Measurements from ENCODE around the gene IL36RN. TPM values are rescaled to one million over a fixed set of nuclear protein-coding genes. Genes with fewer than 3 reads are reported as not detected.
A peak's percentile ranks its signal among the peaks of the same experiment; 100 is the strongest.

IL36RN gene
- total RNA-seq, 4 donors from 2014 or later, result not detected

DNA sequence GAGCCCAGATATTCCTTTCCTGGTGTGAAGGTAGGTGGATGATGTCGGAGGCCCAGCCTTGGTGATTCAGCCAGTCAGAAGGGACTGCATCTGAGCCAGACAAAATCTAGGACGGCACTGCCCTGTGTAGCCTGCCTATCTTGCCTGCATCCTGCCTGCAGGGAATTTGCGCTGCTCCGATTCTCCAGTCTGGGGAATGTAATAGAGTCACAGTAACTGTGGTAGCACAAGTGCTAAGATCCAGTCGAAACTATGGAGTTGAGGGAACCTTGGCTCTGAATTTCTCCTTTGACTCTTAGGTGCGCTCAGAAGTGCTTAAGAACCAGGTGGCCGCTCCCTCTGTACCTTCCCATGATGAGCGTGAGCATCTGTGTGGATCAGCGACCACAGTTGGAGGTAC is 22.2 kb upstream of the IL36RN start:
- Histone ChIP-seq H3K4me3 (no peak overlapping the region), H3K27me3 (no peaks in the 10 kb centered on the region), H3K4me1 (no peaks in the 10 kb centered on the region), H3K36me3 (no peaks in the 10 kb centered on the region), H3K9me3 (no peaks in the 10 kb centered on the region), H3K27ac (no peak overlapping the region)
- no peak for DNase-seq
- TF ChIP-seq, protein P1, sequence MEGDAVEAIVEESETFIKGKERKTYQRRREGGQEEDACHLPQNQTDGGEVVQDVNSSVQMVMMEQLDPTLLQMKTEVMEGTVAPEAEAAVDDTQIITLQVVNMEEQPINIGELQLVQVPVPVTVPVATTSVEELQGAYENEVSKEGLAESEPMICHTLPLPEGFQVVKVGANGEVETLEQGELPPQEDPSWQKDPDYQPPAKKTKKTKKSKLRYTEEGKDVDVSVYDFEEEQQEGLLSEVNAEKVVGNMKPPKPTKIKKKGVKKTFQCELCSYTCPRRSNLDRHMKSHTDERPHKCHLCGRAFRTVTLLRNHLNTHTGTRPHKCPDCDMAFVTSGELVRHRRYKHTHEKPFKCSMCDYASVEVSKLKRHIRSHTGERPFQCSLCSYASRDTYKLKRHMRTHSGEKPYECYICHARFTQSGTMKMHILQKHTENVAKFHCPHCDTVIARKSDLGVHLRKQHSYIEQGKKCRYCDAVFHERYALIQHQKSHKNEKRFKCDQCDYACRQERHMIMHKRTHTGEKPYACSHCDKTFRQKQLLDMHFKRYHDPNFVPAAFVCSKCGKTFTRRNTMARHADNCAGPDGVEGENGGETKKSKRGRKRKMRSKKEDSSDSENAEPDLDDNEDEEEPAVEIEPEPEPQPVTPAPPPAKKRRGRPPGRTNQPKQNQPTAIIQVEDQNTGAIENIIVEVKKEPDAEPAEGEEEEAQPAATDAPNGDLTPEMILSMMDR (IDR thresholded peaks at IDR 0.05), result no peak
- TF ChIP-seq POLR2A (IDR thresholded peaks at IDR 0.05), result no peak

DNA sequence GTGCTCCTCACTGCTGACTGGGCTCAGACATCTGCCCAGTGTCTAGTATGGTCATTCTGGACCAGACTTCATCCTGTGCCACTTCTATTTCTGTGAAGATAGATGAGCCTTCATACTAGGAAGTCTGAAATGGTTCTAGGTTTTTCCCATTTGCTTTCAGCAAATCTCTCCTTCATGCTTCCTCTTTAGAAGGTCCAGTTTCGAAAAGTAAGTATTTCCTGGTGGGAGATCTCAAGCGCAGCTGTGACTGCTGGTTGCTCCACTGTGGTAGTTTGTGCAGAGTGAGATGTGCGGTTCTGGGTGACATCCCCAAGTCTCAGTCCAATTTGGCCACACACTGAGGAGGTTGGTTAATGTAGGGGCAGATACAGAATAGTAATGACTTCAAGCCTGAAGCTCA is 20.7 kb upstream of the IL36RN start:
- Histone ChIP-seq H3K9me3 (no peaks in the 10 kb centered on the region), H3K4me1 (no peaks in the 10 kb centered on the region), H3K27ac (no peak overlapping the region), H3K36me3 (no peaks in the 10 kb centered on the region), H3K27me3 (no peaks in the 10 kb centered on the region), H3K4me3 (no peak overlapping the region)
- DNase-seq, result no peak
- TF ChIP-seq POLR2A (IDR thresholded peaks at IDR 0.05), result no peak
- TF ChIP-seq, protein P1 (IDR thresholded peaks at IDR 0.05), result no peak

DNA sequence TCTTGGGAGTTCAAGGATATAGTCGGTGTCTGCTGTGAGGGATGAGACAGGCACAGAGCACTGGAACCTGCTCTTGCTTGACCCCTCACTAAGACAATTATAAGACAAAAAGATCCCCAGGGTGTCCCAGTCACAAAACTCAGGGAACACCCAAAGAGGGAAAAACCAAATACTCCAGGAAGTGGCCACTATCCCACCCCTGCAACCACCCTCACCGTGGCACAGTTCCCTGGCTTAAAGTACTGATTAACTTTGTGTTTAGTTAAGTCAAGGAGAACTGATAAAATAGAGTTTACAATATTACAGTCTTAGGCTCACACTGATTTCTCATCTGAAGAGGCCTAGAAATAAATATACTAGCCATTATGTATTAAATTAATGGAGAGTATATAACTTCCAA is 19.8 kb upstream of the IL36RN start:
- H3K9me3 ChIP-seq, result no peaks in the 10 kb centered on the region
- H3K4me1 ChIP-seq, result no peaks in the 10 kb centered on the region
- H3K4me3 ChIP-seq, result no peak overlapping the region
- TF ChIP-seq, protein P1 (IDR thresholded peaks at IDR 0.05), result no peak
- no peak for TF ChIP-seq POLR2A (IDR thresholded peaks at IDR 0.05)
- H3K27me3 ChIP-seq, result no peaks in the 10 kb centered on the region
- DNase-seq, result no peak
- H3K36me3 ChIP-seq, result no peaks in the 10 kb centered on the region
- no peak overlapping the region for H3K27ac ChIP-seq

DNA sequence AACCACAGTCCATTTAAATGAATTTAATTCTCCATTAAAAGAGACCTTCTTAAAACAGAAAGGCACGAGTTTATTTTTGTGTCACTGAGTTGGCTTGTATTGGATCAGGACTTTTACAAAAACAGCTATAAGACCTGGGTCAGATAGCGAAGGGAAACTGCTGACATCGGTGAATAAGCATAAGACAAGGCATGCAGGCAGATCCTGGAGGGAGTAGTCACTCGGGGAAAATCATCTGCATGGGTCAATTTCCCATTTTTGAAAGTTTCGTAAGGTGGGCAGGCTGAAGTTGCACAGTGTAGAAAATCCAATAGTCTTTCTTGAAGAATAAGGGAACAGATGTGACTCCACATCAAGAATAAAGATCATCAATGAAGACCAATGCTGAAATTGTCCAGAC is 19.3 kb upstream of the IL36RN start:
- Histone ChIP-seq H3K9me3 (no peaks in the 10 kb centered on the region), H3K36me3 (no peaks in the 10 kb centered on the region), H3K4me1 (no peaks in the 10 kb centered on the region), H3K4me3 (no peak overlapping the region), H3K27ac (no peak overlapping the region), H3K27me3 (no peaks in the 10 kb centered on the region)
- TF ChIP-seq POLR2A (IDR thresholded peaks at IDR 0.05), result no peak
- TF ChIP-seq, protein P1 (IDR thresholded peaks at IDR 0.05), result no peak
- no peak for DNase-seq

DNA sequence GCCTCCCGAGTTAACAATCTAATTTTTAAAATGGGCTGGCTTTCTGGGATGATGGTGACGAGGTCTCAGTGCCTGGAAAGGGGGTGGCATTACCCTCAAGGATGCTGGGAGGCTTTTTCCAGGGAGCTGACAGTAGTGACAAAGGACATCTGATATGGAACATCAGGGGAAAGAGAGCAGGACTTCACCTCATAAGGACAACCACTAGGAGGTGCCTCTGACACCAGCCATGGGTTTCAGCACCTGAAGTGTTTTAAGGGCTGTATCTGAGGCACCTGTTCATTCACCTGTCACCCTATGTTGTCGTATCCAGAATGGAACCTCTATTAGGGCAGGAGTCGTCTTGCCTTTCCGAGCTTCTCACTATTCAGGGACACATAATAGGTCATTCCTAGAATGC is 17.1 kb upstream of the IL36RN start:
- no peak for DNase-seq
- TF ChIP-seq, protein P1 (IDR thresholded peaks at IDR 0.05), result peak in 4 of 6 experiments; percentile 9 to 35 (median 22)
- TF ChIP-seq POLR2A (IDR thresholded peaks at IDR 0.05), result no peak
- no peaks in the 10 kb centered on the region for H3K9me3 ChIP-seq

DNA sequence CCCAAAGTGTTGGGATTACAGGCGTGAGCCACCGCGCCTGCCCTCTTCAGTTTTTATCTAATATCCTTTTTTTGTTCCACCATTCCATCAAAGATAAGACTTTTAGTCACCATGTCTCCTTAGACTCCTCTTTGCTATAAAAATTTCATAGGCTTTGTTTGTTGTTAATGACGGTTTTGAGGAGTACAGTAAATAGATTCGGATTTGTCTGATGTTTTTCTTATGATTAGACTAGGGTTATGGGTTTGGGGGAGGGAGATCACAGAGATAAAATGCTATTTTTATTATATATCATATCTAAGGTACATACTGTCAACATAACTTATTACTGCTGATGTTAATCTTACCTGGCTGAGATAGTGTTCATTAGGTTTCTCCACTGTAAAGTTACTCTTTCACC is 12.5 kb upstream of the IL36RN start:
- Histone ChIP-seq H3K4me1 (no peaks in the 10 kb centered on the region), H3K27me3 (no peaks in the 10 kb centered on the region), H3K9me3 (no peaks in the 10 kb centered on the region), H3K4me3 (no peak overlapping the region), H3K27ac (no peak overlapping the region), H3K36me3 (no peaks in the 10 kb centered on the region)
- no peak for TF ChIP-seq POLR2A (IDR thresholded peaks at IDR 0.05)
- TF ChIP-seq, protein P1 (IDR thresholded peaks at IDR 0.05), result no peak
- DNase-seq, result no peak

More for the DNA sequence above, 17.1 kb upstream of the IL36RN start:
- no peaks in the 10 kb centered on the region for H3K4me1 ChIP-seq
- H3K4me3 ChIP-seq, result no peak overlapping the region
- H3K27ac ChIP-seq, result no peak overlapping the region
- no peaks in the 10 kb centered on the region for H3K27me3 ChIP-seq
- H3K36me3 ChIP-seq, result no peaks in the 10 kb centered on the region
